ENCODE measurements around the gene INPP5J. TPM values are rescaled to one million over a fixed set of nuclear protein-coding genes. Genes with fewer than 3 reads are reported as not detected.
"Not testable (repeated sequence)": the region's sequence is repeated elsewhere in the genome, so short reads cannot be mapped to it uniquely, and the experiment has no call there.

Gene INPP5J, protein sequence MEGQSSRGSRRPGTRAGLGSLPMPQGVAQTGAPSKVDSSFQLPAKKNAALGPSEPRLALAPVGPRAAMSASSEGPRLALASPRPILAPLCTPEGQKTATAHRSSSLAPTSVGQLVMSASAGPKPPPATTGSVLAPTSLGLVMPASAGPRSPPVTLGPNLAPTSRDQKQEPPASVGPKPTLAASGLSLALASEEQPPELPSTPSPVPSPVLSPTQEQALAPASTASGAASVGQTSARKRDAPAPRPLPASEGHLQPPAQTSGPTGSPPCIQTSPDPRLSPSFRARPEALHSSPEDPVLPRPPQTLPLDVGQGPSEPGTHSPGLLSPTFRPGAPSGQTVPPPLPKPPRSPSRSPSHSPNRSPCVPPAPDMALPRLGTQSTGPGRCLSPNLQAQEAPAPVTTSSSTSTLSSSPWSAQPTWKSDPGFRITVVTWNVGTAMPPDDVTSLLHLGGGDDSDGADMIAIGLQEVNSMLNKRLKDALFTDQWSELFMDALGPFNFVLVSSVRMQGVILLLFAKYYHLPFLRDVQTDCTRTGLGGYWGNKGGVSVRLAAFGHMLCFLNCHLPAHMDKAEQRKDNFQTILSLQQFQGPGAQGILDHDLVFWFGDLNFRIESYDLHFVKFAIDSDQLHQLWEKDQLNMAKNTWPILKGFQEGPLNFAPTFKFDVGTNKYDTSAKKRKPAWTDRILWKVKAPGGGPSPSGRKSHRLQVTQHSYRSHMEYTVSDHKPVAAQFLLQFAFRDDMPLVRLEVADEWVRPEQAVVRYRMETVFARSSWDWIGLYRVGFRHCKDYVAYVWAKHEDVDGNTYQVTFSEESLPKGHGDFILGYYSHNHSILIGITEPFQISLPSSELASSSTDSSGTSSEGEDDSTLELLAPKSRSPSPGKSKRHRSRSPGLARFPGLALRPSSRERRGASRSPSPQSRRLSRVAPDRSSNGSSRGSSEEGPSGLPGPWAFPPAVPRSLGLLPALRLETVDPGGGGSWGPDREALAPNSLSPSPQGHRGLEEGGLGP
- 0.35 and 2.1 TPM in 2 replicates for total RNA-seq

DNA sequence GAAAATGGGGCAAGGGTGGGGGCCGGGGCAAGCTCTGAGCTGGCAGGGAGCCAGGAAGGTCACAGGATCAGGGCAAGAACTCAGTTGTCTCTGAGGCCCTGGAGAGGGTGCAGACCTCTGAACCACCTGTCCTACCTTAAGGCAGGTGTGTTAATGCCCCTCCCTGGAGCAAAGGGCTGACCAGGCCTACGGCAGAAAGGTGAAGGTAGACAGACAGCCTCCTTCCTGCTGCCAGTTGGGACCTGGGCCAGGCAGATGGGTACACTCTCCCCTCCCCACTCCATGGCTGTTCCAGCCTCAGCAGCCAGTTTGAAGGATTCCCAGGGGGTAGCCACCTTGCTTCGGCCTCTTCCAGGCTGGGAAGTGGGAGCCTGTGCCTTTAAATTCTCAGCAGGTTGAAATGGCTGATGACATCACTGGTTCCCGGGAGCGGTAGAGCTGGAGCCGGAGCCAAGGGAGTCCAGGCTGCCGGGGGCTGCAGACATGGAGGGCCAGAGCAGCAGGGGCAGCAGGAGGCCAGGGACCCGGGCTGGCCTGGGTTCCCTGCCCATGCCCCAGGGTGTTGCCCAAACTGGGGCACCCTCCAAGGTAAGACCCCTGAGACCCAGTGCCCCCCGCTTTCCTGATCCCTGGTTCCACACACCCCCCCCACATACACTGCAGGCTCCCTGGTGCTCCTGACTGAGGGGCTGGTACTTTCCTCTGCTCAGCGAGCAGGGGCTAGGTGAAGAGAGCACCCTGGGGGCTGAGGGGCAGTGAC is at the start of gene INPP5J:
Gene INPP5J, plus strand, starts transcription at position 435 of the 760 bp plus-strand sequence. Its CDS starts 49 bp downstream, at position 484.
- DNase-seq (ENCODE audit: extremely low read depth, low read depth, low spot score), result no peak

GRCh38 chr22:31073125-31073524 is 49.6 kb upstream of the INPP5J start:
- not testable (repeated sequence) for DNase-seq (ENCODE audit: extremely low read depth, low read depth, low spot score)

DNA sequence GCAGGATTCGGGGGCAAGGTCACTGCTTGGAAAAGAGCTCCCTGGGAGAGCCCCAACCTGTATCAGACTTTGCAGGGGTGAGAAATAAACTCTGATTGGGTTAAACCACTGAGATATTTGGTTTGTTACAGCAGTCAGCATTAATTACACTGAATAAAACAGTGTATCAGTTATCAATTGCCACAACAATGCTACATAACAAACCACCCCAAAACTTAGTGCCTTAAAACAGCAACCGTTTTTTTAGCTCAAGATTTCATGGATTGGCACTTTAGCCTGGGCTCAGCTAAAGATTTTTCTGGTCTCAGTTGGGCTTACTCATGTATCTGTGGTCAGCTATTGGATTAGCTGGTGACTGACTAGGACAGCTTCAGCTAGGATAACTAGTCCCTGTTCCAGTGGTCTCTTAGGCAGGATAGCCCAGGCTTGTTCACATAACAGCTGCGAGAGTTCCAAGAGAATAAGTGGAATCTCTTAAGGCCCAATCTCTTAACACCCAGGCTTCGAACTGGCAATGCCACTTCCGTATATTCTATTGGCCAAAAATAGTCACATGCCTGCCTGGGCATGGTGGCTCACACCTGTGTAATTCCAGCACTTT is 49.1 kb upstream of the INPP5J start:
- DNase-seq (ENCODE audit: extremely low read depth, low read depth, low spot score), result not testable (repeated sequence)

GRCh38 chr22:31075961-31076360 is 46.8 kb upstream of the INPP5J start:
- DNase-seq (ENCODE audit: extremely low read depth, low read depth, low spot score), result no peak

- DNase-seq (ENCODE audit: extremely low read depth, low read depth, low spot score), result no peak
These were observed 45.1 kb upstream of the INPP5J start for GRCh38 chr22:31077681-31078080.

DNA sequence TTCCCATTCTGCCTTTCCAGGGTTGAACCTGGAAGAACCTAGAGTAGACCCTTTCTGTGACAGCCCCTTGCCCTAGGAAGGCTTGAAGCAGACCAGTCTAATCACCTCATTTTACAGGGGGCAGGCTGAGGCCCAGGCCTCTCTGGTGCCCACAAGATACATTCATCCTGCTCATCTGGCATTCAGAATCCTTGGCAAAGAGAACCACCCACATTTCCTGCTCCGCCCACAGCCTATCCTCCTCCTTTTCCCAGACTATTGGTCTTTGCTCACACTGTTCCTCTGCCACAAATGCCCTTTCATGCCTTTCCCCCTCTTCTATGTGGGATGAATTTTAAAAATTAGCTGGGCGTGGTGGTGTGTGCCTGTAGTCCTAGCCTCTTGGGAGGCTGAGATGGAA is 44.4 kb upstream of the INPP5J start:
- DNase-seq (ENCODE audit: extremely low read depth, low read depth, low spot score), result not testable (repeated sequence)

DNA sequence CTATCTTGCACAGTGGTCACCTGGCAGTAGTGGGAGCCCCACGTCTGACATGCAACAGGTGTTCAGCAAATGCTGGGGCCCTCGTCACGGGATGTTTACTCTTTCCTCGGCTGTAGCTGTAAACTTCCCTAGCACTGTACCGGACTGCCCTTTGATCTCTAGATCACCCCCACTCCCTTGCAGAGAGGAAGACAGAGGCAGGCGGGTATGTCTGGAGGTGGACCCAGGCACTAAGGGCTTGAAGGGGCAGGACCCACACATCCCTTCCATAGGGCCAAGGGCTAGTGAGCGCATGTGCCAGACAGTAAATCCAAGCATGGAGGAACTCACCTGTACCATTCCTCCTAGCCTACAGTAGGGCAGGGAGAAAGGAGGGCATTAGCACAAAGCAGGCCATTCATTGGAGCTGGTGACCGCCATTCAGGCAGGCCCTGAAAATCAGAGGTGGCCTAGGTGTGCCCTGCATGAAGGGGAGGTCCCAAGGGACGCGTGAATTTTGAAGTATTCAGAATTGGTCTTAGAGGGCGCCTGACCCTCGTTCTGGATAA is 43.6 kb upstream of the INPP5J start:
- no peak for DNase-seq (ENCODE audit: extremely low read depth, low read depth, low spot score)

GRCh38 chr22:31080164-31080847 is 42.5 kb upstream of the INPP5J start:
- no peak for DNase-seq (ENCODE audit: extremely low read depth, low read depth, low spot score)

DNA sequence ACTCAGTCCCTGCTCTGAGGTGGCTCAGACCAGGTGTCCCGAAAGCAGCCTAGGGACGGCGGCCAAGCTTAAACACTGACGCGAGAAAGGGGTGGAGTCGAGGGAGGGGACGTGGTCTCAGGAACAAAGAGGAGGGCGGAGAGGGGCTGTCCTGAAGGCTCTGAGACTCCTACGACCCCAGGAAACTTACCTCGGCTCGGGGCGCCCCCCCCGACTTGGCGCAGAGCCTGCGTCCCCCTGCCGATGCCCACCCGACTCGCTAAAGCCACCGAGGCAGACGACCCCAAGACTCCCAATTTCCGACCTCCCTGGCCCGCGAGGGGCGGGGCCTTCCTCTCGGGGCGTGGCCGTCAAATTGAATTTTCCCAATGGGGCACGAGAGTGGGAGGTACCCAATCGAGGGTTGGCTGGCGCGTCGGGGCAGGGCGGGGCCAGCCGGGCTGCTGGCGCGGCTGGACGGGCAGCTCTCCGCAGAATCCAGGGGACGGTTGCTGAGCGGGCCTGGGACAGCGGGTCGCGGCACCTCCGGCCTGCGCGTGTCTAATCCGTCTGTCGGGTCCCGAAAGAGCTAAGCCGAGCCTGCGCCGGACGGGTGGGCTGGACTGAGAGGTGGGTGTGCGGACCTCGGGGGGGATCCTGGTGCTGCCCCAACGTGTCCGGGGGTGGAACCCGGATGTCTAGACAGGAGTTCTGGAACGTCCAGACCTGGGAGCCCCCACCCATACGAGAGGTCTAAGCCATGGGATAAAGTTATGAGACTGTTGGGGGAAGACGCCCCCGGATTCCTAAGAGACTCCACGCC is 41.7 kb upstream of the INPP5J start, which contains the start of gene SMTN:
Gene SMTN, plus strand, starts transcription at position 471 of the 802 bp plus-strand sequence. CDS start 1,941 bp downstream, outside the sequence.
- no peak for DNase-seq (ENCODE audit: extremely low read depth, low read depth, low spot score)

DNA sequence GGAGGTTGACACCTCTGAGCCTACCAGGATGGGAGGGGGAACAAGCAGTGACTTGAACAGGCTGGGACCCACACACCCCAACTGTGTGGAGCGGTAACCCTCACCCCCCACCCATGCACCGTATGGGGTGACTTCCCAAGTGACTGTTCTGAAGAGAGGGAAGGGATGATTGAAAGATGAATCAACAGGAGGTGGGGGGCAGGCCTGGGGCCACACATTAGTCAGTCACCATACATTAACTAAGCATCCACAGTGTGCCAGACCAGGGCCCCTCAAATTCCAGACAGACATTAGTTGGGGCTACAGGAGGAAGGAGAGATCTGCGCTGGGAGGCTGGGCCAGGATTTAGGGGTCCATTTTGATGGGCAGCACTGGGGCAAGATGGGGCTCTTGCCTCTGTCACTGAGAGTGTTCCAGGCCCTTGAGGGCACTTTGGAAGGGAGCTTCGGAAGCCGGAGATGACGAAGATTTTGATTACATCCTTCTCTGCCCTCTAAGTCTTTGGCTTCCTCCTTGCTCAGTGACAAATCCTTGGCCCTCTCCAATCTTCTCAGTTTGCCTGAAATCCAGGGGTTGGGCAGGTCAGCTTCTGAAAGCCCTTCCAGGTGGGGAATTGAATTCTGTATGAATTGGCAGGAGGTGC is 40.7 kb upstream of the INPP5J start:
- DNase-seq (ENCODE audit: extremely low read depth, low read depth, low spot score), result no peak

DNA sequence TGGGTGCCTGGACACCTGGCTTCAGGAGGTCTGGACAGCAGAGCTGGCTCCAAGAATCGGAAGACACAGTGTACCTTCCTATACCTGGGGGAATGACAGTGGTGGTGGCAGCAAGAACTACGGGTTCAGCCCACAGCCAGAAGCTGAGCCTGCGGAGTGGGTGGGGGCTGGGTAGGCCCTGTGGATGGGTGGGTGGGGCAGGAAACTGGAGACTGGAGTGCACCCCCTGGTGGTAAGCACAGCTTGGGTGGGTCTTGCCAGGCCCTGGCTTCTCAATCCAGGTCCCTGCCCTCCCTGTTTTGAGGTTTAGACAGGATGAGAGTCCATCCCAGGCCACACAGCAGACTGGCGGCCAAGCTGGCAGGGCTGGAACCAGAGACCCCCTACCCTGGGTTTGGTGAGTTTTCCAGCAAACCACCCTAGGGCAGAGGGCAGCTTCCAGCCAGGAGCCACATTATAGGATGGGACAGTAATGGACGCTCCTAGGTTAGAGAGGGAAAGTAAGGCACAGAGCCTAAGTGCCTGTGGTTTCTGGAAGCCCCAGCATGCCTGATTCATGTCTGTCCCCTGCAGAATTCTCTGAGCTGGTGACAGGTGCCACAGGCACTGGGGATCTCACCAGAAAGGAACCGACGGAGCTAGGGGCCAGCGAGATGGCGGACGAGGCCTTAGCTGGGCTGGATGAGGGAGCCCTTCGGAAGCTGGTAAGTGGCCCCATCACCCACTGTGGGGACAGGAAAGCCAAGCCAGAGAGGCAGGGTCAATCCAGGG is 40.0 kb upstream of the INPP5J start:
- no peak for DNase-seq (ENCODE audit: extremely low read depth, low read depth, low spot score)

GRCh38 chr22:31083377-31083768 is 39.4 kb upstream of the INPP5J start:
- DNase-seq (ENCODE audit: extremely low read depth, low read depth, low spot score), result no peak

- no peak for DNase-seq (ENCODE audit: extremely low read depth, low read depth, low spot score)
These were observed 38.6 kb upstream of the INPP5J start for GRCh38 chr22:31083923-31084810.

DNA sequence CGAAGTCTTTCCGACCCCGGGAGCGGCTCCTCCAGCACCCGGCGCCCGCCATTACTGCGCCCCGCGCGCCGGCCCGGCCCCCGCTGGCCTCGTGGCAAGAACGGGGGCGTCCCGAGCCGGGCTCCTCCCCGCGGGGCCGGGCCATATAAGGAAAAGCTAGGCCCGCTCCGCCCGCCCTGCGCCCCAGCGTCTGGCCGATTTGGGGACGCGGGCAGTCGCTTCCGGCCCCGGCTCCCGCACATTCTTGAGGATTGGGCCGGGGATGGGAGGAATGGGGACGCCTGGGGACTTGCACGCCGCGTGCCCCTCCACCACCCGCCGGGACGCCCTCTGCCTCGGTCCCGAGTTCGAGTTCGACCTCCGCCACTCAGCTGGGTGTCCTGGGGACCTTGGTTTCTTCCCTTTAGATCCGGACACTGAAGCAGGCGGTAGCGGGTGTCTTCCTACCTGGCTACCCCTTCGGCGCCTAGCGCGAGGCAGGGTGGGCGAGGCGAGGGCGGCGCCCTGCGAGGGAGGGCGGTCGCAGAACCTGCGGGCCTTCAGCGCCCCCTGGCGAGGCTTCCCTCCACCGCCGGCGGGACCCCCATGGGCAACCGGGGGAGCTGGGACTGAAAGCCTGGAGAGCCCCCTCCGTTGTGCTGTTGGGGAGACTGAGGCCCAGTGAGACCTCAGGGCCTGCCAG is 37.8 kb upstream of the INPP5J start:
- no peak for DNase-seq (ENCODE audit: extremely low read depth, low read depth, low spot score)

GRCh38 chr22:31085493-31085824 is 37.3 kb upstream of the INPP5J start:
- no peak for DNase-seq (ENCODE audit: extremely low read depth, low read depth, low spot score)

DNA sequence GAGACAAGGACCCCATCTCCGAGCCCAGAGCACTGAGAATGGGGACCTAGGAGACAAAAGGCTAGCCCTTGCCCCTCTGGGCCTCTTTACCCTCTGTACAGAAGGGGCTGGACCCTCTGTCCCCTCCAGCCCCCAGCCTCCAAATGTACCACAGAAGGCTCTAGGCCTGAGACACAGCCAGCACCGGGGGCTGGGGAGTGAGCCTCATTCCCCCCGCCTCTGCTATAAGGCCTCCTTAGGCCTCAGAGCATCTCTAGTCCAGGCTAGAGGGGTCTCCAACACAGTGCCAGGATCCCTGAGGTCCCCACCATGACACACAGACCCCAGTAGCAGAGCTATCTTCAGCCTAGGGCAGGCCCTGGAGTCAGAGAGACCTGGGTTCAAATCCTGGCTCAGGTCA is 36.8 kb upstream of the INPP5J start:
- DNase-seq (ENCODE audit: extremely low read depth, low read depth, low spot score), result no peak

Measured in glomerular endothelial cell (primary cell).